ENCODE data around the gene NPHP1. TPM values are rescaled to one million over a fixed set of nuclear protein-coding genes. Genes with fewer than 3 reads are reported as not detected.
"Not testable (repeated sequence)": the region's sequence is repeated elsewhere in the genome, so short reads cannot be mapped to it uniquely, and the experiment has no call there.

Gene NPHP1
- 10 to 100 TPM in 1 of 10 donors, 1 to 10 TPM in 9; 4.0 to 11.2 (median 6.1) TPM for polyA plus RNA-seq (ENCODE audit: insufficient read length in 10 of 10)
- long read RNA-seq, donor 1, result 0 reads
- long read RNA-seq, donor 2, result 0 reads
- long read RNA-seq, donor 3, result 0 reads
- long read RNA-seq, donor 4, partial matches to known transcripts, result 0 of 1 reads
- long read RNA-seq, donor 4, other reads (novel, unspliced or antisense), result 0 of 1 reads
- long read RNA-seq, donor 5, partial matches to known transcripts, result 0 of 5 reads
- long read RNA-seq, donor 5, other reads (novel, unspliced or antisense), result 0 of 5 reads
- long read RNA-seq, donor 6, partial matches to known transcripts, result 0 of 1 reads
- long read RNA-seq, donor 6, other reads (novel, unspliced or antisense), result 0 of 1 reads
- long read RNA-seq, donor 7, result 0 reads
- long read RNA-seq, donor 8, partial matches to known transcripts, result 0 of 1 reads
- long read RNA-seq, donor 8, other reads (novel, unspliced or antisense), result 0 of 1 reads
- long read RNA-seq, donor 9, result 0 reads

- peak; percentile 77 to 95 (median 90) for DNase-seq
These were observed at the start of gene NPHP1 for GRCh38 chr2:110204408-110205385. TSS of gene NPHP1 (minus strand) at chr2:110205013. CDS start at chr2:110204968, 45 bp downstream.

DNA sequence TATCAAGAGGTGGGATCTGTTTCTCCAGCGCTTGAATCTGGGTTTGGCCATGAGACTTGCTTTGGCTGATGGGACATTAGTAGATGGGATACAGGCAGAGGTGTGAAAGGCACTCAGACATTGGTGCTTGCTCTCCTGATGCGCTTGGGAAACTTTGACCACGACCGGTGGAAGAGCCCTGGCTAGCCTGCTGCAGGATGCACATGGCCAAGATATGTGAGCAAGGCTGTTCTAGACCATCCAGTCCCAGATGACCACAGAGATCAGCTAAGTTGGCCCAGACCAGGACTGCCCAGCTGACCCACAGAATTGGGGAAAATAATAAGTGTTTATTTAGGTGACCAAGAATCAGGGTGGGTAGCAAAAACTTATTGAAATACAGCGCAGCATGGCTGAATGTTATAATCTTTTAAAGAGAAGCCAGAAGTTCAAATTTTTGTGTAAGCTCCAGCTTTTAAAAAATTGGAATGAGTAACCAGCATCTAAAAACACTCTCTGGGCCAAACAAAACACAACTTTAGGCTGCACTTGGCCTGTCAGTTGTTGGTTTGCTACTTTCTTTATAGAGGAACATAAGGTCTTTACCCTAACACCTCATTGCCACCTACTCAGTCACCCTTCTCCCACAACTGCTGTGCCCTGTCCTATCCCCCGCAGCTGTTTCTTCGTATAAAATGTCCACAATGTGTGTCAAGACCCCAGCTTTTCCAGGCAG lies 43.4 kb upstream of the NPHP1 start:
- not testable (repeated sequence) for DNase-seq

DNA sequence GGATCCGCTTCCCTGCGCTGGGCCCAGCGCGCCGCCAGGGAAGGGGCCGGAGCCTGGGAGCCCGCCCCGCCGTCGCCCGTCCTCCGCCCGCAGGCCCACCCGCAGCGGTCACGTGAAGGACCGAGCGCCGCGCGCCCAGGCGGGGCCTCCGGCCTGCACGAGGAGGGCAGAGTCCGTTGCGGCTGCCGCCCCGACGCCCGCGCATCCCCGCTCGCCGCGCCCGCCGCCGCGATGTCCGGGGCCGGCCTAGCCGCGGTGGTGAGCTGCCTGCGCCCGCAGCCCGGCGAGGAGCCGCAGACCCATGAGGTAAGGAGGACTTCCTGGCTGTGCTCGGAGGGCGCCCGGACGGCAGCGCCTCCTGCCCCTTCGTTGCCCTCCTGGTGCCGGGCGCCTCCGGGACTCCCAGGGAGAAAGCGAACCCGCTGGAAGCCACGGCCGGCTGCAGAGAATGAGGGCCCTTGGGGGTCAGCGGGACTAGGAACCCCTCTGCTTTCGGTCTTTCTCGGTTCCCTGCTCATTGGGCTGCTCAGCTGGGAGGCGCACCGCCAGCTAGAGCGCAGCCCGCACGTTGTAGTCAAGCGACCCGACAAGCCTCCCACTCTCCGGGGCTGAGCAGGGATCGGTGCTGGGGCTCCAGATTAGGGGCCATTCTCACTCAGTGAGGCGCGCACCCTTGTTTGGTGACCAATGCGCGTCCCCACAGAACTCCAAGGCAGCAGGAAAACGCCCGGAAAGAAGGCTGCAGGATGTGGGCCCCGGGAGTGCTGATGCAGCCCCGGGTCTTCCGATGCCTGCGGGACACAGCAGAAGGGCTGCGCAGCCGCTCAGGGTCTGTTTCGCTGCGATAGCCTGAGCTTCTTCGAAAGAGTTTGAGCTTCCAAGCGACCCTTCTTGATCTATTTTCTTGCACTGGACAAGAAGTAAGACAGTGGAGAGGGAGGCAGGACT lies 40.9 kb upstream of the NPHP1 start:
- DNase-seq, result not testable (repeated sequence)

DNA sequence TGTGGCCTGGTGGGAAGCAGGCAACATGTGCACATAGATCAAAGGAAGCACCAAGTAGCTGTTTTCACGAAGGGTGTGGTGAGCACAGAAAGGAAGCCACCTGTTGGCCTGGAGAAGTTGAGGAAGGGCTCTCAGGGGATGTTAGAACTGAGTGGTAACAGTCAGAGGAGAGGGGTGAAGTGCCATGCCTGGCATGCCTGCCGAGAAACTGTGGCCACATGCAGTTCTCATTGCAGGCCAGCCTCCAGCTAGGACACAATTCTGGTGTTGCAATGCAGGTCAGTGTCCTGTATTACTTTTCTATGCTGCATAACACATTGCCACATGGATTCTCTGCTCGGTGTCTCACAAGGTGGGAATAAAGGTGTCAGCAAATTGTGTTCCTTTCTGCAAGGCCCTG lies 38.5 kb upstream of the NPHP1 start:
- not testable (repeated sequence) for DNase-seq

- DNase-seq, result not testable (repeated sequence)
These were observed 29.7 kb upstream of the NPHP1 start for GRCh38 chr2:110234514-110234913.

DNA sequence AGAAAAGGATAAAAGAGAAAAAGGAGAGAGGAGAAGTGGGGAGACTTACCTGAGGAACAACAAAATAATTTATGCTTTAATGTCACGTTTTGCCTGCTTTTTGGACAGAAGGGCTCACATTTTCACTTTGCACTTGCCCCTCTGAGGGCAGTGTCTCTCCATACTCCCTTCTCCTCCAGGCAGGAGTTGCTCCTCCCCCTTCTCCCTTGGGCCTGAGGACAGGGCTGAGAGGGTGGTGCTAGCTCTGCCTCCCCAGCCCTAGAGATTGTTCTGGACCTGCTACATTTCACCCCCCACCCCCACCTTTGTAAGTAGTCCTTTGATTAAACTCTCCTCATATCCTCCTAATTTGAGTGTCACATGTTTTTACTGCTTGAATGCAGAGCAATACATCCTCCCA lies 25.1 kb upstream of the NPHP1 start:
- not testable (repeated sequence) for DNase-seq

- not testable (repeated sequence) for DNase-seq
These were observed 17.8 kb upstream of the NPHP1 start for GRCh38 chr2:110222626-110223025.

- no peak for DNase-seq
These were observed 17.1 kb upstream of the NPHP1 start for GRCh38 chr2:110221938-110222337.

DNA sequence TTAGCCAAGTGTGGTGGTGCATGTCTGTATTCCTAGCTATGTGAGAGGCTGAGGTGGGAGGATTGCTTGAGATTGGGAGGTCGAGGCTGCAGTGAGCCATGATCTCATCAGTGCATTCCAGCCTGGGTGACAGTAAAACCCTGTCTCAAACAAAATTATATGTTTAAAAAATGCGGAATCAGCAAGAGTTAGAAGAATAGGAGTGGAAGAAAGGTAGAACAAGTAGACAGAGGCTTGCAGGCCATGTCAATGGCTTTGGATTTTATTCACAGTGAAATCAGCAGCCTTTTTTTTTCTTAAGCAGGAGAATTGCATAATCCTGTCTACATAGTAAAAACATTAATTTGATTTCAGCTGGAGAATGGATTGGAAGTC lies 15.4 kb upstream of the NPHP1 start:
- no peak for DNase-seq

GRCh38 chr2:110219496-110220189 lies 14.8 kb upstream of the NPHP1 start:
- DNase-seq, result no peak

- not testable (repeated sequence) for DNase-seq
These were observed 14.1 kb upstream of the NPHP1 start for GRCh38 chr2:110218889-110219288.

- DNase-seq, result no peak
These were observed 12.0 kb upstream of the NPHP1 start for GRCh38 chr2:110216803-110217202.

DNA sequence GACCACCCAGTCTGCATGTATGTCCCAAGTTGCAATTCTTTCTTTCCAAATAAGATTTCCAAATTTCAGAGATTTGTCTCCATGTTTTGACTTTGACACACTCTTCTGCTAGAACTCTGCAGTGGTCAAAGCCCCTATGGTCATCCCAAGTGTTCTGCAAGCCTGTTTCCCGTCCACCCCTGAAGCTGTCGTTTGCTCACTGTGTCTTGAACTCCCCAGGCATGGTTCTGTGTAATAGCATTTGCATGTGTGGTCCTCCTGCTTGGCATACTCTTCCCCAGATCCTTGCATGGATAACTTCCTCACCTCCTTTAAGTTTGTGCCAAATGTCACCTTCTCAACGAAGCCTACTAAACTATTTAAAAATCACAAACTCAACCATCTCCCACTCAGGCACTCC lies 11.4 kb upstream of the NPHP1 start:
- no peak for DNase-seq

DNA sequence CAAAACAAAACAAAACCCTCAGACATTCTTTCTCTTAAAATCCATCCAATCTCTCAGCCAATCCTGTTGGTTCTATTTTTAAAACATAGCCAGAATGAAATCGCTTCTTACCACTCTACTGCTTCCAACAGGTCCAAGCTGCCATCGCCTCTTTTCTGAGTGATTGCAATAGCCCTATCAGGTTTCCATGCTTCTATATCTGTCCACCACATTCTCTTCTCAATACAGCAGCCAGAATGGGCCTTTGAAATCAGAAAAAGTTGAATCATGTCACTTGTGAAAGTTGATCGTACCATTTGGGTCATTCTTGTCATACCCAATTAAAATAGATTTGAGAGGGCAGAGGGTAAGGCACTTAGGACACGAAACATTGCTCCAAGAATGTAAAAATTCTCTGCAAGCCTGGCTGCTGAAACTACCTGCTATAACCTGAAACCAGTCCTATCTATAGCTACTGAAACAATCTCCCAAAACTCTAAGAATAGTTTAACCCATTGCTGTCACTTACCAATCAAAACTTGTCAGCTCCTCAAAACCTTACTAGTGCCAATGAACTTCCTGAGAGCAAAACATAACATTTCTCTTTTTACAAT lies 10.8 kb upstream of the NPHP1 start:
- DNase-seq, result peak in 1 of 3 donors; percentile 25

DNA sequence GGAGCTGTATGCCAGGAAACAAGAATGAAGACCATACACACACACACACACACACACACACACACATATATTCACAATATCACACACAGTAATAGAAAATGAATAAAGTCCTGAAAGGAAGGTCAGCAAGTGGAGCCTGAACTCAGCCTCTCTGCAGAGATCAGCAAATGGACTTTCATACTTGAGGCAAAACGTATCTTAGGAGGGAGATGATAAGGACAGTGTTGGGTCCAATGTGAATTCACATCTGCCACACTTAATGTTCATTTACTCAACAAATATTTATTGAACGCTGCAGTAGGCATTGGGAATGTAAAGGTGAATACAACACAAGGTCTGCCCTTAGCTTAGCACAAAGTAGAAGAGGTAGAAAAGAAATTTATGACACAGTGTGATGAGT lies 10.3 kb upstream of the NPHP1 start:
- DNase-seq, result no peak

DNA sequence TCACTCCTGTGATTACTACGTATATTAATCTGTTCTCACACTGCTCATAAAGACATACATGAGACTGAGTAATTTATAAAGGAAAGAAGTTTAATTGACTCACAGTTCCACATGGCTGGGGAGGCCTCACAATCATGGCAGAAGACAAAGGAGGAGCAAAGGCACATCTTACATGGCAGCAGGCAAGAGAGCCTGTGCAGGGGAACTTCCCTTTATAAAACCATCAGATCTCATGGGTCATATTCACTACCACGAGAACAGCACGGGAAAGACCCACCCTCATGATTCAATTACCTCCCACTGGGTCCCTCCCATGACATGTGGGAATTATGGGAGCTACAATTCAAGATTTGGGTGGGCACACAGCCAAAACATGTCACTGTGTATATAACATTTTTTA lies 8.7 kb upstream of the NPHP1 start:
- not testable (repeated sequence) for DNase-seq

GRCh38 chr2:110211938-110212858 lies 7.4 kb upstream of the NPHP1 start, which contains the start of gene MTLN:
TSS of gene MTLN (minus strand) at chr2:110212547. CDS start at chr2:110212525, 22 bp downstream.
- DNase-seq, result peak; percentile 78 to 96 (median 91)
